ES-I3 (cell line): ENCODE data around the gene STX1B.
"Not testable (repeated sequence)": the region's sequence is repeated elsewhere in the genome, so short reads cannot be mapped to it uniquely, and the experiment has no call there.

Experiments
- H3K36me3 ChIP-seq: 2 replicates; pipeline ENCODE4 v1.6.1; 2013; ENCODE audit warnings: mild to moderate bottlenecking, low read length, control low read depth, moderate library complexity; ENCODE audit not compliant: insufficient read depth
- H3K4me1 ChIP-seq: 2 replicates; pipeline ENCODE4 v1.6.1; 2013; ENCODE audit warnings: mild to moderate bottlenecking, control low read depth, low read length; ENCODE audit not compliant: insufficient read depth
- H3K9ac ChIP-seq: 2 replicates; pipeline ENCODE4 v1.6.1; 2013; ENCODE audit warnings: low read depth, mild to moderate bottlenecking, low read length, moderate library complexity
- H3K9me3 ChIP-seq: 2 replicates; pipeline ENCODE4 v1.6.1; 2013; ENCODE audit warnings: mild to moderate bottlenecking, low read length, moderate library complexity; ENCODE audit not compliant: control insufficient read depth, insufficient read depth

Gene STX1B

GRCh38 chr16:31025339-31025738 is 14.9 kb upstream of the STX1B start:
- Histone ChIP-seq H3K4me1 (0 out of 2 replicates have a peak, but pooled peaks cover 5% of the 10 kb centered on the region), H3K36me3 (no peaks in the 10 kb centered on the region), H3K9me3 (no peaks in the 10 kb centered on the region), H3K9ac (no peak overlapping the region)

GRCh38 chr16:31023627-31024226 is 13.3 kb upstream of the STX1B start:
- no peak overlapping the region for H3K9ac ChIP-seq
- H3K9me3 ChIP-seq, result no peaks in the 10 kb centered on the region
- H3K36me3 ChIP-seq, result no peaks in the 10 kb centered on the region
- 0 out of 2 replicates have a peak, but pooled peaks cover 5% of the 10 kb centered on the region for H3K4me1 ChIP-seq

- Histone ChIP-seq H3K9me3 (no peaks in the 10 kb centered on the region), H3K9ac (no peak overlapping the region)
These were observed 12.8 kb upstream of the STX1B start for GRCh38 chr16:31023252-31023602.

GRCh38 chr16:31022544-31023251 is 12.3 kb upstream of the STX1B start:
- H3K36me3 ChIP-seq, result no peaks in the 10 kb centered on the region
- H3K4me1 ChIP-seq, result 0 out of 2 replicates have a peak, but pooled peaks cover 5% of the 10 kb centered on the region
- no peak overlapping the region for H3K9ac ChIP-seq
- H3K9me3 ChIP-seq, result no peaks in the 10 kb centered on the region

More at GRCh38 chr16:31023252-31023602, 12.8 kb upstream of the STX1B start:
- 0 out of 2 replicates have a peak, but pooled peaks cover 5% of the 10 kb centered on the region for H3K4me1 ChIP-seq
- H3K36me3 ChIP-seq, result no peaks in the 10 kb centered on the region

- peaks cover 2% of the 10 kb centered on the region; the same call in 1 of the 2 replicates for H3K4me1 ChIP-seq
- H3K9me3 ChIP-seq, result no peaks in the 10 kb centered on the region
- H3K9ac ChIP-seq, result no peak overlapping the region
- H3K36me3 ChIP-seq, result no peaks in the 10 kb centered on the region
These were observed 10.1 kb upstream of the STX1B start for GRCh38 chr16:31020536-31020935.

GRCh38 chr16:31017756-31018155 is 7.3 kb upstream of the STX1B start:
- H3K4me1 ChIP-seq, H3K36me3 ChIP-seq, H3K9me3 ChIP-seq, H3K9ac ChIP-seq: not testable (repeated sequence)

- Histone ChIP-seq H3K4me1 (no peaks in the 10 kb centered on the region; the same call in 1 of the 2 replicates), H3K36me3 (no peaks in the 10 kb centered on the region), H3K9me3 (no peaks in the 10 kb centered on the region), H3K9ac (no peak overlapping the region)
These were observed 5.6 kb upstream of the STX1B start for GRCh38 chr16:31016018-31016417.

- not testable (repeated sequence) for H3K4me1 ChIP-seq, H3K9ac ChIP-seq
These were observed 2.9 kb upstream of the STX1B start for GRCh38 chr16:31013292-31013691.

GRCh38 chr16:31011815-31012214 is 1.4 kb upstream of the STX1B start:
- not testable (repeated sequence) for H3K9me3 ChIP-seq, H3K4me1 ChIP-seq, H3K9ac ChIP-seq, H3K36me3 ChIP-seq

More at GRCh38 chr16:31013292-31013691, 2.9 kb upstream of the STX1B start:
- not testable (repeated sequence) for H3K36me3 ChIP-seq, H3K9me3 ChIP-seq

- H3K9ac ChIP-seq, result peak overlapping the region; percentile 28; the same call in 1 of the 2 replicates
These were observed 399 bp downstream of the STX1B start for GRCh38 chr16:31009894-31010584.

GRCh38 chr16:31009120-31009519 is 1.3 kb downstream of the STX1B start:
- peak overlapping the region; percentile 28; the same call in 1 of the 2 replicates for H3K9ac ChIP-seq
- H3K9me3 ChIP-seq, result no peaks in the 10 kb centered on the region
- no peaks in the 10 kb centered on the region for H3K36me3 ChIP-seq
- H3K4me1 ChIP-seq, result peaks cover 17% of the 10 kb centered on the region; the same call in 1 of the 2 replicates

More at GRCh38 chr16:31009894-31010584, 399 bp downstream of the STX1B start:
- Histone ChIP-seq H3K36me3 (no peaks in the 10 kb centered on the region), H3K4me1 (peaks cover 17% of the 10 kb centered on the region; the same call in 1 of the 2 replicates), H3K9me3 (no peaks in the 10 kb centered on the region)

- no peak overlapping the region for H3K9ac ChIP-seq
- no peaks in the 10 kb centered on the region for H3K36me3 ChIP-seq
- H3K4me1 ChIP-seq, result peaks cover 17% of the 10 kb centered on the region; the same call in 1 of the 2 replicates
- H3K9me3 ChIP-seq, result no peaks in the 10 kb centered on the region
These were observed 1.9 kb downstream of the STX1B start for GRCh38 chr16:31008551-31008950.

GRCh38 chr16:31008149-31008548 is 2.3 kb downstream of the STX1B start:
- no peak overlapping the region for H3K9ac ChIP-seq
- H3K36me3 ChIP-seq, result no peaks in the 10 kb centered on the region
- peaks cover 17% of the 10 kb centered on the region; the same call in 1 of the 2 replicates for H3K4me1 ChIP-seq
- no peaks in the 10 kb centered on the region for H3K9me3 ChIP-seq

GRCh38 chr16:31007684-31008083 is 2.8 kb downstream of the STX1B start:
- peaks cover 17% of the 10 kb centered on the region; the same call in 1 of the 2 replicates for H3K4me1 ChIP-seq
- H3K36me3 ChIP-seq, result no peaks in the 10 kb centered on the region
- H3K9me3 ChIP-seq, result no peaks in the 10 kb centered on the region
- no peak overlapping the region for H3K9ac ChIP-seq
